HG03575 (cell line): ENCODE measurements around the gene SPEG.

Experiments used
- ATAC-seq: cut with Tn5 transposase; IDR thresholded peaks from one replicate; pipeline ENCODE4 v1.9.1; 2021; ENCODE audit not compliant: unreplicated experiment, insufficient number of reproducible peaks, low FRiP score; ENCODE audit errors: extremely low read depth

The SPEG gene

GRCh38 chr2:219500135-219500534 is 65.5 kb downstream of the SPEG start:
- no peak for ATAC-seq

GRCh38 chr2:219501849-219502248 is 67.2 kb downstream of the SPEG start:
- no peak for ATAC-seq

GRCh38 chr2:219502618-219503017 is 68.0 kb downstream of the SPEG start:
- ATAC-seq, result no peak

- no peak for ATAC-seq
Observed at GRCh38 chr2:219505585-219505984, 70.9 kb downstream of the SPEG start.

DNA sequence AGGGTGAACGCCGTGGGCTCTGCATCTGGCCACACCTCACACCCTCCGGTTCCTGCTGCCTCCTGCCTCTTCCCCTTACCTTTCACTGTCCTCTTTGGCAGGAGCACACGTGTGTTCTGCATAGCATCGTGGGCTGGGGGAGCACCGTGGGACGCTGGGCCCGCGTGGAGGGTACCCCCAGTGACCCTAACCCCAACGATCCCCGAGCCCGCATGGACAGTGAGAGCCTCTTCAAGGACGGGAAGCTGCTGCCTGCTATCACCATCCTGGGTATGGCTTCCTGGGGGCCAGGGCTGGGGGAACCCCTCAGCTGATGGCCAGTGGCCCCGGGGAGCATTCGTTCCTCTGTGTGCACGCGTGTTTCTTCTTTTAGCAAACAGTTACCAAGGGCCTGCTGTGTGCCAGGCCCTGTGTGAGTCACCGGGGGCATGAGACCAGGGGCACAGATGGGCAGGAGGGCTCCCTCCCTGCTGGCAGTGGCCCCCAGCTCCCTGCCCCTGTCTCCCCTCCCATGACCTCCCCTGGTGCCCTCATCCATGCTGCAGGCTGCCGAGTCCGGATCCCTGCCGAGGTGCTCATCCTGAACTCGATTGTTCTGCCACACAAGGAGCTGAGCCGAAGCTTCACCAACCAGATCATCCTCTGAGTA is 71.6 kb downstream of the SPEG start:
- no peak for ATAC-seq

DNA sequence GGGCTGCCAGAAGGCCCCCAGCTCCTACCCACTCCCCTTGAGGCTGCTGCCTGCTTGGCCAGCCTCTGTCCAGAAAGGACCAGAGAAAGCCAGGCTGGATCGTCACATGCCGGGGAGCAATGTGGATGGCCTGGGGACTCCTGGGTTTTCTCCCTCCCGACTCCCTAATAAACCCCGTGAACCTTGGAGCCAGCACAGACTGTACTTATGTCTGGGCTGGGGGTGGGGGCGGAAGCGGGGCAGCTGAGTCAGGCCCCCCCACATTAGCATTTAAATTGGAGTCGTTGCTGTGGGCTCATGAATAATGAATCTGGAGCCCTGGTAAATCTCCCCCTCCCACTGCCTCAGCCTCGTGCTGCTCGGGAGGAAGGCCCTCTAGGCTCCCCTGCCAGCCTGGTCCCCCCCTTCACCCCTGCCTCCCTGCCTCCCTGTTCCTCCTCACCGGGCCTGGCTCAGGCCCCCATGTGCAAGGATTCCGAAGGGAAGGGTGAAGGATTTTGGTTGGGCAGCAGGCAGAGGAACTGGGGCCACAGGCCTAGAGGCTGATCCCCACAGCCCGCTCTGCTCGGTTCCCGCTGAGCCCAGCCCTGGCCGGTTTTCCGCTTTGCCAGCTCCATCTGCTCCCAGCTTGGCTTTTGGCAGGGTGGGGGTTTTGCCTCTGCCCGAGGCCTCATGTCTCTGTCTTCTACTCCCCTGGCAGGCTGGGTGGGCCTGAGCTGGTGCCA is 72.3 kb downstream of the SPEG start:
- no peak for ATAC-seq

DNA sequence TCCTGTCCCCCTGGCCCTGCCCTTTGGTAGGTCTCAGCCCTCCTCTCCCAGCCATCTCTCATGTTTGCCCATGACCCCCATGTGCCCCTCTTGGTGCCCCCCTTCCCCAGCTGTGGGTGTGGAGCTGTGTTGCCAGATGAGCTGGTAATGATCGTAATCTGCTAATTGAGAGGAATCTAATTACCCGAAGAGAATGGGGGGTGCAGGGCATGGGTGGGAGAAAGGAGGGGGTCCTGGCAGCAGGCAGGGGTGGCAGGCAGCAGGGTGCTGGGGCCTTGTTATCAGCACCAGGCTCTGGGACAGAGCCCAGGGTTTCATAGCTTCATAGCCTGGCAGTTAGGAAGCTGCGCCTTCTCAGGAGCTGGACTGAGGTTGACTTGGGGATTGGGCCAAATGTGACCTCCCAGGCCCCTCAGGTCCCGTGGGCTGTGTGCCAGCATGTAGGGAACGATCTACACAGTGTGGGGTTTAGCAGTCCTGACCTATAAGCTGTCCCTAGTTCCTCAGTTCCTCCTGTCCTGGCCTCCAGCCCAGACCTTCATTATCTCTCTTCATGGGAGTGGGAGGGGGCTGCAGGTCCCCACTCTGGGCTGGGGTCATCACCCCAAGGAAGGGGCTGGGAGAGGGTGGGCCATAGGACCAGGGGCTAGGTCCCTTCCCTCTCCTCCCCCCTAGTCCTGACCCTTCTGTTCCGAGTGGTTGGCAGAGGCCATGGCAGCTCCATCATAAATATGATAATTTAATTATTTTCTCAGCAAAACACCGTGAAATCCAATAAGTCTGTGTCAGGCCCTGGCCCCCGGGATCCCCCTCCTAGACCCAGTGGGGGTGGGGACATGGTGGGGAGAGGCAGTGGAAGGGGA is 73.2 kb downstream of the SPEG start:
- ATAC-seq, result no peak

DNA sequence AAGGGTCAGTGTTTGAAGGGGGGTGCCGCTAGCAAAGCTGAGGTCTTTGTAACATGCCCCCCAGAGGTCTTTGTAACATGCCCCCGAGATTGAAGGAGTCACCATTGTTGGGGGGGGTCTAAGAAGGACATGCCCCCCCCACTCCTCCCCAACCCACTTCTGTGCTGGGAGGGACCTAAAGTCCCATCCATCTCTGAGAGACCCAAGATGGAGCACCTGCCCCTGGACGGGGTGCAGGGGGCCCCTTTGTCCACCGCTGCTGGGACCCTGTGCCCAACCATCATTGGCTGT is 73.7 kb downstream of the SPEG start:
- no peak for ATAC-seq

DNA sequence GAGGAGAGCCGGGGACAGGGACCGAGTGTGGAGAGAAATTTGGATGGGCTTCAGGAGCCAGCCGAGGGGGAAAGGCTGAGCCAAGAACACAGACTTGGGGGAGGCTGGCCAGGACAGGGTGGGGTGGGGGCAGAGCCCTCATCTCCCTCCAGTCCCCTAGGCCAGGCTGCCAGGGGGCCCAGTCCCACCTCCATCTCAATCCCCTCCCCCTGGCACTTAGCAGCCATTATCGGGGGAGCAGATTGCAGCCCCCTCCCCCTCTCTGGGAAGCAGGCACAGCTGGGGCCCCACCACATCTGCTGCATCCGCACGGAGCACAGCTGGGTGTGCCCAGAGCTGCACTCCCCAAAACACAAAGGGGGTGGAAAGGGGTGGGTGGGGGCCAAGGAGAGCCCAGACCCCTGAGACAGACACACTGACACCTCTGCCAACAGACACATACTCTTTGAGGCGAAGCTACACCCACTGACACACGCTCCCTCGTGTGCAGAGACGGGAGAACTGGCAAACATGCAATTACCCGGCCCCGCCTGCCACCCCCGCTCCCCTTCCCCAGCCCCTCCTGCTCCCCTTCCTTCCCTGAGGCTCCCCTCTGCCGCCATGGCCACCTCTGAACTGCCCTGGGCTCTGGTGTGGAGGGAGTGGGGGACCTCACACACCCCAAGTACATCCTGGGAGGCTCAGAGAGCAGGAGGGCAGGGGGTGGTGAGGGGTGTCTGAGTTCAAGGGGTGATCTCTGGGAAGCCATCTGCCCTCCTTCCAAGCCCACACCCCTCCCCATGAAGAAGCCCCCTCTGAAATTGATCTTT is 74.5 kb downstream of the SPEG start:
- no peak for ATAC-seq

- ATAC-seq, result no peak
Observed at GRCh38 chr2:219509780-219510511, 75.3 kb downstream of the SPEG start.

GRCh38 chr2:219510512-219511135 is 76.0 kb downstream of the SPEG start:
- ATAC-seq, result no peak

GRCh38 chr2:219511547-219512325 is 77.1 kb downstream of the SPEG start:
- ATAC-seq, result no peak

GRCh38 chr2:219512524-219513216 is 78.0 kb downstream of the SPEG start:
- ATAC-seq, result no peak

- no peak for ATAC-seq
Observed at GRCh38 chr2:219513787-219514186, 79.1 kb downstream of the SPEG start.

DNA sequence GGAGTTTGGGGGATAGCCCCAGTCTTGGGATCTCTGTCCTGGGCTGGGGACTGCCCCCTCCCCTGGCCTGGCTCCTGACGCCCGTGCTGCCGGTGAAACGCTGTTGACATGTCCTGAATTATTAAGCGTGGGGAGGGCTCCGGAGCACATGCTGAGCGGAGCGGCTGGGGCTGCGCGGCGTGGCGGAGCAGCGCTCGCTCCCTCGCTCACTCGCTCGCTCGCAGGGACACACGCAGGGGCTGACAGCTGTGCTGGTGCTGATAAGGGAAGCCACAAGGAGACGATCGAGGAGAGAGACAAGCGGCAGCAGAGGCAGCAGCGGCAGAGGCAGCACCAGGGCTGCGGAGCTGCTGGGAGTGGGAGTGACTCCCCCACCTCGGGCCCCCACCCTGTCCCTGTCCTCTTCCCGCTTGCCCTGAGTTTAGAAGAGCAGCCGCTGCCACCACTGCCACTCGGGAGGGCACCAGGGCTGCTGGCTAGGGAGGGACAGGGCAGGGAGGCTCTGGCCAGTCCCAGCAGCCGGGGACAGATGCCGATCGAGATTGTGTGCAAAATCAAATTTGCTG is 79.6 kb downstream of the SPEG start, which contains the start of gene ASIC4:
ASIC4 (plus strand) TSS at position 287 of the 566 bp plus-strand sequence; CDS start at position 530, 243 bp downstream.
- ATAC-seq, result no peak

DNA sequence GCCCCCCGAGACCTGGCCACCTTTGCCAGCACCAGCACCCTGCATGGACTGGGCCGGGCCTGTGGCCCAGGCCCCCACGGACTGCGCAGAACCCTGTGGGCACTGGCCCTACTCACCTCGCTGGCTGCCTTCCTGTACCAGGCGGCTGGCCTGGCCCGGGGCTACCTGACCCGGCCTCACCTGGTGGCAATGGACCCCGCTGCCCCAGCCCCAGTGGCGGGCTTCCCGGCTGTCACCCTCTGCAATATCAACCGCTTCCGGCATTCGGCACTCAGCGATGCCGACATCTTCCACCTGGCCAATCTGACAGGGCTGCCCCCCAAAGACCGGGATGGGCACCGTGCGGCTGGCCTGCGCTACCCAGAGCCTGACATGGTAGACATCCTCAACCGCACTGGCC is 80.2 kb downstream of the SPEG start:
- no peak for ATAC-seq
